Measurements from ENCODE around the gene CLASP2. TPM values are rescaled to one million over a fixed set of nuclear protein-coding genes. Genes with fewer than 3 reads are reported as not detected.

Gene CLASP2
- total RNA-seq, 2 donors from 2014 or later = 34.8 to 47.8 TPM

Small RNAs within 50 kb of the gene (small RNA-seq; reads per million reads assigned to genes)
- gene COX6CP10 = not detected
- gene RNA5SP128 = not detected

Other genes starting within 250 kb of the CLASP2 start
- gene PDCD6IP, start 80.4 kb upstream of the CLASP2 start, total RNA-seq = 100 to 1,000 TPM in 1 of 2 donors, 10 to 100 TPM in 1; 40.5 to 104 TPM

Measured in body of pancreas (tissue), 2 donors.